Endometrial microvascular endothelial cells (primary cell): ENCODE measurements around the gene TRABD. TPM values are rescaled to one million over a fixed set of nuclear protein-coding genes. Genes with fewer than 3 reads are reported as not detected.

Source experiments
- in situ Hi-C: cut with HindIII; loops from 2 replicates; pipeline ENCODE4 v1.10.0; 2017; ENCODE audit warnings: low sequenced_read_pairs, low pct_unique_long_range_greater_than_20kb; ENCODE audit errors: inconsistent ontology term
- total RNA-seq: library from RNA; depleted of rRNA; stranded (reverse); fragments of >200 nt; gene quantifications from one replicate; pipeline ENCODE4 v1.2.3, GENCODE V29; 2015; ENCODE audit errors: inconsistent ontology term

Gene TRABD
- total RNA-seq, 1 donor from 2014 or later: 39.3 TPM

- in situ Hi-C loops: no loop called here
Measured at GRCh38 chr22:50210378-50211139, 24.8 kb downstream of the TRABD start.

DNA sequence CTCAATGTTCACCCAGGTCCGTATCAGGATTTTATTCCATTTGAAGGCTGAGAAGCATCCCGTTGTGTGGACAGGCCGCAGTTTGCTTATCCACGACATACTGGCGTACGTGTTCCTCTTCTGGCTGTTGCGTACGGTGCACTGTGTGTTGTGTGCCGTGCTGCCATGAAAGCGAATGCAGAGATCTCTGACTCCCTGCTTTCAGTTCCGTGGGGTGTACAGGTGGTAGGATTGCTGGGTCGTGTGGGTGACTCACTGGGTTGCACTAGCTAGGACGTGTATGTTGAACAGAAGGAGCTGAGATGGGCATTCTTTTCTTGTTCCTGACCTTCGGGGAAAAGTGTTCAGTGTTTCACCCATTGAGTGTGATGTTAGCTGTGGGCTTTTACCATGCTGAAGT is 25.4 kb downstream of the TRABD start:
- in situ Hi-C loops: no loop called here

DNA sequence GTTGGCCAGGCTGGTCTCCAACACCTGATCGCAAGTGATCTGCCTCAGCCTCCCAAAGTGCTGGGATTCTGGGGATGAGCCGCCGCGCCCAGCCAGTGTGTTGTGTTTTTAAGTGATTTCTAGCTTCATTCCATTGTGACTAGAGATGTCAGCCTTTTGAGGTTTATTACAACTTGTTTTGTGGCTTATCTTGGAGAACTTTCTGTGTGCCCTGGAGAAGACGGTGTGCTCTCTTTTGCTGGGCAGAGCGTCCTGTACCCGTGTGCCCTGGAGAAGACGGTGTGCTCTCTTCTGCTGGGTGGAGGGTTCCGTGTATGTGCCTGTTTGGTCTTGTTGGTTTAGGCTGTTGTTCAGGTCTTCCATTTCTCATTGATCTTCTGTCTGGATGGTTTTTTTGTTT is 27.6 kb downstream of the TRABD start:
- in situ Hi-C loops: no loop called here

DNA sequence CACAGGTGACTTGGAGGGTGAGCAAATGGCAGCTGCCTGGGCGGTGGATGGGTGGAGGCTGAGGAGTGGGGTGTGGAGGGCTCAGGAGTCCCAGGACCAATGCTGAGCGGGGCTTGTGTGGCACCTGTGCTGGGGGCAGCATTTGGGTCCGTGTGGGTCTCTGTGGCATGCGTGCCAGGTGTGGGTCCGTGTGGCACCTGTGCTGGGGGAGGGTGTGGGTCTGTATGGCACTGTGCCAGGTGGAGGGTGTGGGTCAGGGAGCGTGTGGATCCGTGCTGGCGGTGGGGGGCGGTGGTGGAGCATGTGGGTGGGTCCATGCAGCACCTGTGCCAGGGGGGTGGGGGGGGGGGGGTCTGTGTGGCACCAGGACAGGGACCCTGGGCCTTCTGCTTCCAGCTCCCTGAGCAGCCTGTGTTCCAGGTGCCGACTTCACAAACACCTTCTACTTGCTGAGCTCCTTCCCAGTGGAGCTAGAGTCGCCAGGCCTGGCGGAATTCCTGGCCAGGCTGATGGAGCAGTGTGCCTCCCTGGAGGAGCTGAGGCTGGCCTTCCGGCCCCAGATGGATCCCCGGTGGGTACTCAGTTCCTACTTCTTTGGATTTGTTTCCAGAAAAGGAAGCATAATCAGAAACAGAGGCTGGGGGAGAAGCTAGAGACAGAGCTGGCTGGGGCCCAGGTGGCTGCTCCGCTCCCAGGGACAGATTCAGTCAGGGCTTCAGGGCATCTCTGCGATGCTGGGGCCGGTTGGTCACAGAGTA is 29.8 kb downstream of the TRABD start:
- in situ Hi-C loops: no loop called here

DNA sequence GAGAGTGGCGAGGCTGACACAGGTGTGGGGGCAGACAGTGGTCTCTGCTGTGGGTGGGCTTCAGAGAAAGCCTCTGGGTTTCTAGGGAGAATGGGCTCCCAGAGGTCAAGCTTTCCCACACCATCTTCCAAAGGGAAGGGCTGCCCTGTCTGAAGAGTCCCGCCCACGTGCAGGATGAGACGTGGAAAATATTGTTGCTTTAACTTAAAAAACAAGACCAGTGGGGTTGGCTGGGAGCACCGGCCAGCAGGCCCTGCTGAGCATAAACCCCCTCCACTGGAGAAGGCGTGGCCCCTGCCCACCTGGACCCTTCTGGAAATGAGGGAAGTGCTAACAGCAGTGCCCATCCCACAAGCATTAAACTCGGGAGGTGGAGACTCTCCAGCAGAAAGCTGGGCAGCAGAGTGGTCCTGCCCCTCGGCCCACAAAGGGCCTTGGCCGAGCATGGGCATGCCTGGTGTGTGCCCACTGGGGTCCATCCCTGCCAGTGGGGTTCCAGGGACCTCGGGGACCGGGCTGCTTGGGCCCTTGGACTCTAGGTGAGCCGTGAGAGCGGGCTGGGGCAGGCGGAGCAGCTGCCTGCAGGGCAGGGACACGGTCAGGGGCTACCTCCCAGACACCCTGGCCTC is 30.5 kb downstream of the TRABD start:
- in situ Hi-C loops: no loop called here

DNA sequence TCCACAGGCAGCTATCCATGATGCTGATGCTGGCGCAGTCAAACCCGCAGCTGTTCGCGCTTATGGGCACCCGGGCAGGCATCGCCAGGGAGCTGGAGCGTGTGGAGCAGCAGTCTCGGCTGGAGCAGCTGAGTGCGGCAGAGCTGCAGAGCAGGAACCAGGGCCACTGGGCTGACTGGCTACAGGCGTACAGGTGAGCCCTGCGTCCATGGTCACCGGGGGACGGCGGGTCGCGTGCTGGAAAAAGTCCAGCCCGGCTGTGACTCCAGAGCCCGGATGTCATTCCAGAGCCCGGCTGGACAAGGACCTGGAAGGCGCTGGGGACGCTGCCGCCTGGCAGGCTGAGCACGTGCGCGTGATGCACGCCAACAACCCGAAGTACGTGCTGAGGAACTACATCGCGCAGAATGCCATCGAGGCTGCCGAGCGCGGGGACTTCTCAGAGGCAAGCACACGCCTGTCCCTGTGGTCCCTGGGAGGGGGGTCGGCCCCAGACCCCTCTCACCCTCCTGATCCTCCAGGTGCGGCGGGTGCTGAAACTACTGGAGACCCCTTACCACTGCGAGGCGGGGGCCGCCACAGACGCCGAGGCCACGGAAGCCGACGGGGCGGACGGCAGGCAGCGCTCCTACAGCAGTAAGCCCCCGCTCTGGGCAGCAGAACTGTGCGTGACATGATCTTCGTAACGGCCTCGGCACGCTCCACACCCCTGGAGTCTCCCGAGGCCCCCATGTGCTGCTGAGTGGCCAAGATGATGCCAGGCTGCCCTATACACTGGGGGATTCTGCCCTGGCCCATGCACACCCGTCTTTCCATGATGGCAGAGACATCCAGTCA is 31.2 kb downstream of the TRABD start:
- in situ Hi-C loops: no loop called here

DNA sequence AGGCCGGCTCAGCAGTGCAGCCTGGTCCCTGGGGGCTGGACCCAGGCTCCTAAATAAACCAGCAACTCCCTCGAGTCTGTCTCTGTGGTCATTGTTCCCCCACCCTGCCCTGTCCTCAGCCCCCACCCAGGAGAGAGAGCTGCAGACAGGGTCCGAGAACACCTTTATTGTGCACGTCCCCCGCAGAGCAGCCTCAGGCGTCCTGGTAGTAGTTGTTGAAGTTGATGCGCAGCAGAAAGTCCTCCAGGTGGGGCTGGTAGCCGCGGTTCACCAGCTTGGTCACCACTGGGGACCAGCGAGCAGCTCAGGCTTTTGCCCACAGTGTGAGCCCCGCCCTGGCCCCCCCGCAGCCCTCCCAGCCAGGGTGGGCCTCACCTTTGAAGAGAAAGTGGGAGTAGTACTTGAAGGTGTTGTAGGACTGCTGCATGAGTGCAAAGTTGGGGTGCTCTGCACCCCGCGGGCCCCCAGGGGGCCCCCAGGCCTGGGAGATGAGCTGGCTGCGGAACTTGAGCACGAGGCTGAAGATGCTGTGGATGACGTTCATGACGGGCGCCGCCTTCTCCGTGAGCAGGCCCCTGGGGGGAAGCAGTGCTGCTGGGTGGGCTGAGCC is 31.9 kb downstream of the TRABD start:
- in situ Hi-C loops: no loop called here

GRCh38 chr22:50218153-50218995 is 32.7 kb downstream of the TRABD start:
- in situ Hi-C loops: no loop called here

- in situ Hi-C loops: no loop called here
Measured at GRCh38 chr22:50218996-50219727, 33.4 kb downstream of the TRABD start.

- in situ Hi-C loops: no loop called here
Measured at GRCh38 chr22:50219800-50220602, 34.3 kb downstream of the TRABD start.

- in situ Hi-C loops: no loop called here
Measured at GRCh38 chr22:50220603-50221409, 35.1 kb downstream of the TRABD start.

DNA sequence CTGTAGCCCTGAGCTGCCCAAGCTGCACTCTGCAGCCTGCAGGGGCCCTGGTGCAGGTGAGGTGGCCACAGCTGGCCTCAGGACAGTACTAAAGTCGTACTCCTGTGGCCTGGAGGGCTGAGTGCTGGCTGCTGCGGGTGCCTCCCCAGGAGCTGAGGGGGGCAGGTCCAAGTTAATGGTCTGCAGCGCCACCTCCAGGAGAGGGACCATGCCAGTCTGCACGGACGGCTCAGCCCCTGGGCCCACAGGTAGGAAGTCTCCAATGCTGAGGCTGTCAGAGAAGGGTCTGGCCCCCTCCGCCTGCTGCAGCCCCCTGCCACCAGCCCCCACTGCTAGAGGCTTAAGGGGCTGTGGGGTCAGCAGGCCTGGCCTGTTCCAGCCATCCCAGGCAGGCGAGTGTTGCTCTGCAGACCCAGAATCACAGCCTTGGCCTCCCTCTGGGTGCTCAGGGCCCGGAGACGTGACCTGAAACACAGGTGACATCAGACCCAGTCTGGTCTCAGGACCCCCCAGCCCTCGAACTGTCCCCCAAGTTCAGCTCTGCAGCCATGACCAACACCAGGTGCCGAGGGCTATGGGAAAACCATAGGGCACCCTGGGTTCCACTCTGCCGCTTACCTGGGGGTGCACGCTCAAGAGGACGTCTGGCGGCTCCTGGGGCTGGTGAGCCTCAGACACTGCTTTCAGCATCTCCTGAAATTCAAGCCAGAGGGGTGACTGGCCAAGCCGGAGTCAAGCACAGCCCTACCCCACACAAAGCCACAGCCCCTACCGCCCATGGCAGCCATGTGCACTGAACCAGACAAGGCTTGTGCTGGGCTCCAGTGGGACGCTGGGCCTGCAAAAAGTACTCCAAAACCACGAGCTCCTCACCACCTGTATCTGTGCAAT is 35.9 kb downstream of the TRABD start:
- in situ Hi-C loops: no loop called here

- in situ Hi-C loops: no loop called here
Measured at GRCh38 chr22:50222508-50222907, 36.8 kb downstream of the TRABD start.

DNA sequence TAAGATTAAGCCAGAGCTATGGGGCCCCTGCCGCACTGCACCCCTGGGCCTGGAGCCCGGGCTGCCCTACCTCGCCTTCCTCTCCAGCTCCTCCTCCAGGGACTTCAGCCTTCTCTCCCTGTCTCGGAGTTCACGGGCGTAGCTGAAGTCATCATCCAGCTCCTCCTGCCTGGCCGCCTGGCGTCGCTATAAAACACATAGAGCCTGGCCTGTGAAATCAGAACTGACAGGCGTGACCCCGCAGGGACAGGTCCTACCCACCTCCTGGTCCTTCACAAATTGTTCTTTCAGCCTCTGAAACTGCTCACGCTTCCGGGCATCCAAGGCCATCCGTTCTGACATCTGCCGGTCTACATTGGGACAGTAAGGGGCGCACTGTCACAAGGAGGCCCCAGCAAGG is 38.4 kb downstream of the TRABD start:
- in situ Hi-C loops: no loop called here
